Glutamatergic neuron (in vitro differentiated cells): ENCODE measurements around the gene RAB11FIP3. TPM values are rescaled to one million over a fixed set of nuclear protein-coding genes. Genes with fewer than 3 reads are reported as not detected.

ENCODE experiments used
- DNase-seq: peaks from one replicate; pipeline ENCODE4 v3.0.0; 2022
- H3K27ac Mint-ChIP-seq: one replicate; pipeline ENCODE4 v1.8.0; 2020; ENCODE audit warnings: mild to moderate bottlenecking, mixed read lengths, inconsistent platforms; ENCODE audit not compliant: unreplicated experiment
- H3K27me3 Mint-ChIP-seq: one replicate; pipeline ENCODE4 v1.8.0; 2020; ENCODE audit warnings: mild to moderate bottlenecking, moderate library complexity, mixed read lengths, inconsistent platforms; ENCODE audit not compliant: unreplicated experiment
- H3K36me3 Mint-ChIP-seq: one replicate; pipeline ENCODE4 v1.8.0; 2020; ENCODE audit warnings: mild to moderate bottlenecking, mixed read lengths, inconsistent platforms; ENCODE audit not compliant: unreplicated experiment
- H3K4me1 Mint-ChIP-seq: one replicate; pipeline ENCODE4 v1.8.0; 2020; ENCODE audit warnings: mild to moderate bottlenecking, low read depth, mixed read lengths, inconsistent platforms; ENCODE audit not compliant: unreplicated experiment
- H3K4me3 Mint-ChIP-seq: one replicate; pipeline ENCODE4 v1.8.0; 2020; ENCODE audit warnings: mild to moderate bottlenecking, mixed read lengths, inconsistent platforms; ENCODE audit not compliant: unreplicated experiment
- H3K9me3 Mint-ChIP-seq: one replicate; pipeline ENCODE4 v1.8.0; 2020; ENCODE audit warnings: mild to moderate bottlenecking, moderate library complexity, mixed read lengths, inconsistent platforms; ENCODE audit not compliant: unreplicated experiment
- total RNA-seq: library from RNA; stranded (reverse); fragmentation: NEBNext Ultra II Directional; extraction: Animal tissue kit (Norgen Biotek cat#: 25700); gene quantifications from one replicate; pipeline ENCODE4 v1.2.1, GENCODE V29; 2021; ENCODE audit not compliant: unreplicated experiment
- TF ChIP-seq, protein P1 (sequence below): fragments of 200-600 bp; sonication (generic); IDR thresholded peaks from one replicate; pipeline ENCODE4 v1.5.0; 2021; ENCODE audit not compliant: partially characterized antibody, unreplicated experiment

The RAB11FIP3 gene
- total RNA-seq, 1 donor from 2014 or later, result 103 TPM

DNA sequence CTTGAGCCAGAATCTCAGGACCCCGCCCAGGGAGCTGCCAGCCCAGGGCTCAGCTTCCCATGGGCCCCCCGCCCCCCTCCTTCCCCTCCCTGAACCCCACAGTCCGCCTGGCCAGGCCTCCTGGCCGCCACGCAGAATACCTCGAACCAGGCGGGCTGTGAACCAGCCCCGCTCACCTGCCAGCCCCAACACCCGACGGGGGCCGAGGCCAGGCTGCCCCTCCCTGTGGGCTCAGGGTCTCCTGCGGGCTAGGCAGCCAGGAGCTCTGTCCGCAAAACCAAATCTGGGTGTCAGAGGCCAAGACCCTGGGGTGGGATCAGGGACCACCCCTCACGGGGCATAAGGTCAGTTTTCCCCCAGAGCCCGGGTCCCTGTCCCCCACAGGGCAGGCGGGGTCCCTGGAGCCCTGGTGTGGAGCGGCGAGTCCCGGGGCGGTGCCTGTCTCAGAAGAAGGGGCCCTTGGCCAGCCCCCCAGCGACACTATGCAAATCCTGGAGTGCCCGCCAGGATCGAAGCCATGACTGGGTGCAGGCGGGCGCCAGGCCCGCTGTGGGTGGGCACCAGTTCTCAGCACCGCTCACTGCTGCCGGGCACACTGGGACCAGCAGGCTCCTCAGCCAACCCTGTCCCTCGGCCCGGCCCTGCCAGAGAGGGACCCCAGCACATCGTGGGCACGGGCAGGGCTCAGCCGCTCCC, 128.3 kb downstream of the RAB11FIP3 start:
- no peak for DNase-seq
- Mint-ChIP-seq H3K27ac (no peak overlapping the region), H3K4me3 (no peak overlapping the region), H3K27me3 (no peaks in the 10 kb centered on the region), H3K9me3 (no peaks in the 10 kb centered on the region), H3K36me3 (no peaks in the 10 kb centered on the region), H3K4me1 (no peaks in the 10 kb centered on the region)
- TF ChIP-seq, protein P1, sequence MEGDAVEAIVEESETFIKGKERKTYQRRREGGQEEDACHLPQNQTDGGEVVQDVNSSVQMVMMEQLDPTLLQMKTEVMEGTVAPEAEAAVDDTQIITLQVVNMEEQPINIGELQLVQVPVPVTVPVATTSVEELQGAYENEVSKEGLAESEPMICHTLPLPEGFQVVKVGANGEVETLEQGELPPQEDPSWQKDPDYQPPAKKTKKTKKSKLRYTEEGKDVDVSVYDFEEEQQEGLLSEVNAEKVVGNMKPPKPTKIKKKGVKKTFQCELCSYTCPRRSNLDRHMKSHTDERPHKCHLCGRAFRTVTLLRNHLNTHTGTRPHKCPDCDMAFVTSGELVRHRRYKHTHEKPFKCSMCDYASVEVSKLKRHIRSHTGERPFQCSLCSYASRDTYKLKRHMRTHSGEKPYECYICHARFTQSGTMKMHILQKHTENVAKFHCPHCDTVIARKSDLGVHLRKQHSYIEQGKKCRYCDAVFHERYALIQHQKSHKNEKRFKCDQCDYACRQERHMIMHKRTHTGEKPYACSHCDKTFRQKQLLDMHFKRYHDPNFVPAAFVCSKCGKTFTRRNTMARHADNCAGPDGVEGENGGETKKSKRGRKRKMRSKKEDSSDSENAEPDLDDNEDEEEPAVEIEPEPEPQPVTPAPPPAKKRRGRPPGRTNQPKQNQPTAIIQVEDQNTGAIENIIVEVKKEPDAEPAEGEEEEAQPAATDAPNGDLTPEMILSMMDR, result no peak

DNA sequence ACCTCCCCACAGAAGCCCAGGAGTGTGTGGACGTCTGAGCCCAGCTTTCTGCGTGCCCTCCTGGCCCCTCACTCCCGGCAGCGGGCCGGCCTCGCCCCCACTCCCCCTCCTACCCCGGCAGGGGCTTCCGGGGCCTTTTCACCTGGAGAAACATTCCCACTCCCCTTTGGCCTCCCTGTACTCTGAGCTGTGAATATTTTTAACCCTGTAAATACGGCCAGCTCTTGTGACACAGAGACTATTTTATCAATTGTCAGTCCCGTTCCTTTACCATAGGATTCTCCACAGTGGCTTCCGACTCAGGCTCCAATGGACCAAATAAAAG, 128.8 kb downstream of the RAB11FIP3 start:
- DNase-seq, result no peak
- Mint-ChIP-seq H3K27ac (peak overlapping the region; percentile 34), H3K9me3 (no peaks in the 10 kb centered on the region), H3K4me1 (no peaks in the 10 kb centered on the region), H3K4me3 (no peak overlapping the region), H3K36me3 (no peaks in the 10 kb centered on the region), H3K27me3 (no peaks in the 10 kb centered on the region)
- TF ChIP-seq, protein P1, result no peak

DNA sequence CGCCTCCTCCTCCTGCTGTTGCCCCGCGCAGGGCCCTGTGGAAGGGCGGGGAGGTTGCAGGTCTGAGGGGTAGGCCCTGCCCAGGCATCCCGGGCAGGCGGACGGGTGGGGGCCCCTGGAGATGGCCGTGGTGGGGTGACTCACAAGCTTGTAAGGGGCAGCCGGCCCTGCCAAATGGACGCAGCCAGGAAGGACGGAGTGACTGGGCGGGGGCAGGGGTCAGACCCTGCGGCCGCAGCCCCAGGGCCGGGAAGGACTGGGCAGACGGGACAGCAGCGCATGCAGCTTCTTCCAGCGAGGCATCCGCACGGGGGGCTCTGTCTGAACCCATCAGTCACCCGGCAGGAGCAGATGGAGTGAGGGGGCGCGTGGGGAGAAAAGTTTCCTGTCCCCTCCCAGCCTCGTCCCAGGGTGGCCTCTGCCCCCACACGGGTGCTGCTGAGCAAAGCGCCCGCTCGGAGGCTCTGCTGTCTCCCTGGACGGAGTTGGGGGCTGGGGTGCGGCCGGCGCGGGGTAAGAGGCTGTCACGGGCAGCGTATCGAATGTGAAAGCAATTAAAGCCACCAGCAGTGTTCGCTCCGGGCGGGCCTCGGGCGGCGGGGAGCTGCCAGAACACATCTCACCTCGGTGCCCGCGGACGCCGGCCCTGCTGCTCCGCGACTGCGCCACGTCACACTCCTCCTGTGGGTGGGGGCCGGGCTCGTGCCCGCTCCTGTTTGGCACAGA, 129.4 kb downstream of the RAB11FIP3 start:
- H3K27me3 Mint-ChIP-seq, result no peaks in the 10 kb centered on the region
- H3K4me1 Mint-ChIP-seq, result no peaks in the 10 kb centered on the region
- H3K27ac Mint-ChIP-seq, result no peak overlapping the region
- DNase-seq, result no peak
- no peak overlapping the region for H3K4me3 Mint-ChIP-seq
- no peaks in the 10 kb centered on the region for H3K9me3 Mint-ChIP-seq
- TF ChIP-seq, protein P1, result no peak
- no peaks in the 10 kb centered on the region for H3K36me3 Mint-ChIP-seq

DNA sequence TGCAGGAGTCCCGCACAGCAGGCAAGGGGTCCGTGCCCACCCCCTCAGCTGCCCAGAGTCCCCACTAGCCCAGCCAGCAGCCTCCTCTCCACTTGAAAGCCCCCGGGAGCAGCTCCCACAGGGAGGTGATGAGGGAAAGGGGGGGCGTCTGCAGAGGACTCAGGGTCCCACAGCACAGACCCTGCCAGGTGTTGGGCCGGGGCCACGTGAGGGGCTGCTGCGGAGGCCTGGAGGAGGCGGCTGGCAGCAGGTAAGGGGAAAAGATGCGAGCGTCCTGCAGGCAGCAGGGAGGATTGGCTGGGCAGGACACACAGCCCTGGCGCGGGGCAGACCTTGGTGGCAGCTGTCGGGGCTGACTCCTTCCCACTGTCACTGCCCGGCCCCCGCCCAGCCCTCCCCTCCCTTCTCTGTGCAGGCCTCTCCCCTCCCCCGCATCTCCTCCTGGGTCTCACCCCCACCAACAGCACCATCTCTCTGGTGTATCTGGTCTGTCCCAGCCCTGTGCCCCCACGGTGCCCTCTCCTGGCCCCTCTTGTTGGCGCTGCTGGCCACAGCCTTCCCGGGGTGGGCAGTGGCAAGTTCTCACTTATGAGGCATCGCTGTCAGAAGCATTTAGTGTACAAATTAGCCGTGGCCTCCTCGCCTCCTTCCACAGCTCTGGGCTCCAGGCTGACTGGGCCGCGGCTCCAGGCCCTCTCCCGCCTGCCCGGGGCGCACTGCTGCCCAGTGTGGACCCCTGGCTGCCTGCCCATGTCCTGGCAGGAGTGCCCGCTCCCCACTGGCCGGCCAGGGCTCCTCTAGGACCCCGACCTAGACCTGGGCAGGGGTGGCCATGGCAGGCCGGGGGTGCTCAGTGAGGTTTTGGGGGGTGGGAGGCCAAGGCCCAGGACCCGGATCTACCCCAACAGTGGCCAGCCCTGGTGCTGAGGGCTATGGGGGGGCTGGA, 130.4 kb downstream of the RAB11FIP3 start:
- TF ChIP-seq, protein P1, result no peak
- no peak for DNase-seq
- Mint-ChIP-seq H3K4me1 (no peaks in the 10 kb centered on the region), H3K9me3 (no peaks in the 10 kb centered on the region), H3K27ac (no peak overlapping the region), H3K27me3 (no peaks in the 10 kb centered on the region), H3K36me3 (no peaks in the 10 kb centered on the region), H3K4me3 (no peak overlapping the region)
